K562 (cell line): ENCODE measurements around the gene TTC27. TPM values are rescaled to one million over a fixed set of nuclear protein-coding genes. Genes with fewer than 3 reads are reported as not detected.

Experiments used
- ATAC-seq: fragments of 200-7000 bp; cut with Tn5 transposase; 3 replicates; pipeline ENCODE4 v1.9.1; 2020; ENCODE audit warnings: moderate library complexity
- BruUV-seq: library from RNA; stranded (reverse); fragments of 400-500 nt; replicated peaks from 2 replicates; lab custom pipeline; 2021; lab: Mats Ljungman, UMichigan
- CTCF ChIA-PET: fragments of 300-600 bp; formaldehyde crosslinking; extraction: SDS; loops from one replicate; lab custom pipeline; 2021; ENCODE audit warnings: low intra/inter-chr PET ratio; lab: Yijun Ruan, JAX
- POLR2A ChIA-PET: fragments of 300-600, 350-650 bp; sonication (Branson Sonifier 250); formaldehyde crosslinking; extraction: SDS; loops from one replicate; lab custom pipeline; 2021; ENCODE audit warnings: antibody characterized with exemption, inconsistent platforms; lab: Yijun Ruan, JAX
- DNase-seq, 4 experiments: peaks; one replicate each; pipeline versions ENCODE4 v3.0.0 to v3.0.0-alpha.2; 2011 to 2018; ENCODE audit warnings: low spot score in 3 of 4, mixed read lengths in 3 of 4; ENCODE audit errors: extremely low read depth in 1 of 4
- FAIRE-seq: peaks from 2 replicates; lab custom pipeline; 2011; peaks lifted over from hg19 to GRCh38; lab: Jason Lieb, UNC
- H2AFZ ChIP-seq: 2 replicates; pipeline ENCODE4 v1.6.0; 2011; ENCODE audit warnings: low read depth, low read length, control low read depth, inconsistent platforms
- H3K27ac ChIP-seq: fragments of 200-600 bp; 3 replicates; pipeline ENCODE4 v1.8.0; 2011; ENCODE audit warnings: low read depth, mild to moderate bottlenecking, control low read depth, inconsistent platforms, low read length, moderate library complexity, mixed read lengths; ENCODE audit errors: extremely low read depth
- H3K27me3 ChIP-seq, 2 experiments: fragments of 300-600 bp in 1 of 2; 2 replicates in 1 of 2; 3 replicates in 1 of 2; pipeline versions ENCODE4 v1.6.0 to v1.8.0; 2011; ENCODE audit warnings: inconsistent platforms in 2 of 2, low read length in 2 of 2, mild to moderate bottlenecking in 1 of 2, mixed read lengths in 1 of 2, moderate library complexity in 1 of 2; ENCODE audit not compliant: control insufficient read depth in 2 of 2, insufficient read depth in 2 of 2
- H3K36me3 ChIP-seq: fragments of 300-600 bp; 3 replicates; pipeline ENCODE4 v1.8.0; 2011; ENCODE audit warnings: mild to moderate bottlenecking, low read length, inconsistent platforms; ENCODE audit not compliant: control insufficient read depth, insufficient read depth
- H3K4me1 ChIP-seq, 2 experiments: fragments of 200-600 bp in 1 of 2; replicated peaks in 1 of 2; 2 replicates in 1 of 2; 3 replicates in 1 of 2; pipeline versions ENCODE4 v1.5.1 to v1.8.0; 2011; ENCODE audit warnings: inconsistent platforms in 2 of 2, low read length in 2 of 2, mild to moderate bottlenecking in 1 of 2, mixed read lengths in 1 of 2, moderate library complexity in 1 of 2; ENCODE audit not compliant: control insufficient read depth in 2 of 2, insufficient read depth in 2 of 2
- H3K4me2 ChIP-seq: 2 replicates; pipeline ENCODE4 v1.6.1; 2011; ENCODE audit warnings: low read length, control low read depth, inconsistent platforms, mixed read lengths; ENCODE audit not compliant: insufficient read depth
- H3K4me3 ChIP-seq: fragments of 200-600 bp; sonication (generic), shearing (Covaris generic); 2 replicates; pipeline ENCODE4 v1.5.1; 2016; ENCODE audit warnings: control low read depth, inconsistent platforms
- H3K79me2 ChIP-seq: fragments of 200-600 bp; 3 replicates; pipeline ENCODE4 v1.8.0; 2011; ENCODE audit warnings: low read length, inconsistent platforms; ENCODE audit not compliant: control insufficient read depth, insufficient read depth
- H3K9ac ChIP-seq, 2 experiments: 2 replicates each; pipeline versions ENCODE4 v1.6.0 to v1.6.1; 2011; ENCODE audit warnings: low read depth in 2 of 2, low read length in 2 of 2, control low read depth in 1 of 2, inconsistent platforms in 1 of 2, mild to moderate bottlenecking in 1 of 2, mixed read lengths in 1 of 2; ENCODE audit not compliant: insufficient read depth in 1 of 2
- H3K9me1 ChIP-seq: one replicate; pipeline ENCODE4 v1.6.0; 2011; ENCODE audit warnings: inconsistent platforms, mild to moderate bottlenecking, low read length, moderate library complexity; ENCODE audit not compliant: control insufficient read depth, insufficient read depth
- H3K9me3 ChIP-seq: replicated peaks from 2 replicates; pipeline ENCODE4 v1.5.1; 2011; ENCODE audit warnings: low read depth, low read length, inconsistent platforms; ENCODE audit not compliant: control insufficient read depth, insufficient read depth
- H4K20me1 ChIP-seq: replicated peaks from 2 replicates; pipeline ENCODE4 v1.6.1; 2011; ENCODE audit warnings: low read length, inconsistent platforms, mixed read lengths; ENCODE audit not compliant: control insufficient read depth, insufficient read depth
- GTF2E2 ChIP-seq: fragments of 200-800 bp; sonication (Bioruptor generic); IDR thresholded peaks from 2 replicates; pipeline ENCODE4 v1.6.1; 2016; ENCODE audit warnings: missing genetic modification characterization, missing compliant biosample characterization
- MEIS2 ChIP-seq: fragments of 450-650 bp; IDR thresholded peaks from 2 replicates; pipeline ENCODE4 v1.6.1; 2014; ENCODE audit warnings: mild to moderate bottlenecking; ENCODE audit not compliant: partially characterized antibody
- WGBS: fragments of 100-300 bp; shearing (Covaris generic); methylation state at CpG from one replicate; pipeline ENCODE4 v1.1.6; 2016; ENCODE audit warnings: low coverage, mixed read lengths; ENCODE audit not compliant: insufficient coverage; ENCODE audit errors: missing lambda C conversion rate; 5-methylcytosine and 5-hydroxymethylcytosine counted together
- in situ Hi-C: fragments of 300-500 bp; cut with MboI; formaldehyde crosslinking; loops from 4 replicates; pipeline ENCODE4 v1.15.0; 2018; ENCODE audit warnings: inconsistent platforms, mixed read lengths
- intact Hi-C: fragments of 100-400 bp; cut with micrococcal nuclease; formaldehyde crosslinking; loops from 2 replicates; pipeline ENCODE4 v1.14.2; 2022
- polyA plus RNA-seq, 8 experiments: library from polyadenylated mRNA; depleted of rRNA in 4 of 8; stranded (reverse) in 5 of 8; unstranded in 3 of 8; fragments of >200 nt; fragmentation: Nextera tagmentation in 2 of 8; fragmentation: Illumina TruSeq in 1 of 8; extraction: Ambion mirVana in 2 of 8; extraction: Trizol in 1 of 8; gene quantifications; 2 replicates each; pipeline versions ENCODE4 v1.2.1 to v1.2.3, GENCODE V29; 2011 to 2014; ENCODE audit warnings: inconsistent platforms in 1 of 8, missing spikeins in 1 of 8
- total RNA-seq, 7 experiments: library from RNA; depleted of rRNA in 6 of 7; stranded (reverse); fragments of >200 nt in 6 of 7; fragmentation: Illumina TruSeq in 2 of 7; extraction: Trizol in 2 of 7; gene quantifications; 2 replicates each; pipeline versions ENCODE4 v1.2.1 to v1.2.3, GENCODE V29; 2011 to 2021; ENCODE audit warnings: low replicate concordance in 1 of 7
- TF ChIP-seq, protein P1 (sequence below): fragments of 450-650 bp; IDR thresholded peaks from 2 replicates; pipeline ENCODE4 v1.6.1; 2016
- TF ChIP-seq, protein P2 (sequence below), 2 experiments: IDR thresholded peaks in 1 of 2; conservative IDR thresholded peaks in 1 of 2; 2 replicates each; pipeline ENCODE4 v1.6.1; 2016; ENCODE audit warnings: low read depth in 2 of 2, mild to moderate bottlenecking in 1 of 2, missing compliant biosample characterization in 1 of 2, missing genetic modification characterization in 1 of 2, moderate library complexity in 1 of 2
- TF ChIP-seq, protein P3 (sequence below): IDR thresholded peaks from 3 replicates; pipeline ENCODE4 v1.6.1; 2011; ENCODE audit warnings: borderline replicate concordance, mild to moderate bottlenecking; ENCODE audit not compliant: insufficient read length, insufficient read depth

Gene TTC27
- total and polyA plus RNA-seq, 9 of the 15 experiments (the other 6 are each of a cell fraction or from before 2014, with no cell fraction given) = 44.3 to 93.4 (median 57.3) TPM

DNA sequence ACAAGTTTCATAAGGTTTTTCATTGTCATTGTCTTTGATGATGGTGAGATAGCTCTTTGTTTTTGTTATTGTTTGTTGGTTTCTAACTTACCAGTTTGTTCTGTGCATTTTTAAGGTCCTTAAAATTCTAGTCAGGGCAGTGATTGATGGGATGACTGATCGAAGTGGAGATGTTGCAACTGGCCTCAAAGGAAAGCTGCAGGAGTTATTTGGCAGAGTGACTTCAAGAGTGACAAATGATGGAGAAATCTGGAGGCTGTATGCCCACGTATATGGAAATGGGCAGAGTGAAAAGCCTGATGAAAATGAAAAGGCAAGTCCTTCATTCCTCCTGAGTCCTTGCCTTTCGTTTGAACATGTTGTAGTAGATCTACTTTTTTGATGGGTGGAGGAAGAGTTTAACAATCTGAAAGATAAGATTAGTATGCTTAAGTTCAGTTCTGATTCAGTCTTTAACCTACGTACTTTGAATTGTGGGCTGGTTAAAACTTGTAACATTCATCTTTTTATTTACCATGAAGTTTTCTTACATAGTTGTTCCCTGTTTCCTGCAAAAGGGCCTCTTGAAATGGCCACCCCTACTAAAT lies 183.2 kb downstream of the TTC27 start:
- no peak overlapping the region for H3K4me3 ChIP-seq
- in situ Hi-C loops = no loop called here
- H3K9ac ChIP-seq = no peak overlapping the region
- no peak for DNase-seq
- no peaks in the 10 kb centered on the region for H3K79me2 ChIP-seq
- H3K9me3 ChIP-seq = no peaks in the 10 kb centered on the region; the same call in 1 of the 2 replicates
- TF ChIP-seq MEIS2 = peak; percentile 39
- no peak for TF ChIP-seq GTF2E2 (tag)
- TF ChIP-seq, protein P1, sequence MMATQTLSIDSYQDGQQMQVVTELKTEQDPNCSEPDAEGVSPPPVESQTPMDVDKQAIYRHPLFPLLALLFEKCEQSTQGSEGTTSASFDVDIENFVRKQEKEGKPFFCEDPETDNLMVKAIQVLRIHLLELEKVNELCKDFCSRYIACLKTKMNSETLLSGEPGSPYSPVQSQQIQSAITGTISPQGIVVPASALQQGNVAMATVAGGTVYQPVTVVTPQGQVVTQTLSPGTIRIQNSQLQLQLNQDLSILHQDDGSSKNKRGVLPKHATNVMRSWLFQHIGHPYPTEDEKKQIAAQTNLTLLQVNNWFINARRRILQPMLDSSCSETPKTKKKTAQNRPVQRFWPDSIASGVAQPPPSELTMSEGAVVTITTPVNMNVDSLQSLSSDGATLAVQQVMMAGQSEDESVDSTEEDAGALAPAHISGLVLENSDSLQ = 0 out of 2 replicates have a peak, but pooled peaks have one; percentile 23
- TF ChIP-seq, protein P2, sequence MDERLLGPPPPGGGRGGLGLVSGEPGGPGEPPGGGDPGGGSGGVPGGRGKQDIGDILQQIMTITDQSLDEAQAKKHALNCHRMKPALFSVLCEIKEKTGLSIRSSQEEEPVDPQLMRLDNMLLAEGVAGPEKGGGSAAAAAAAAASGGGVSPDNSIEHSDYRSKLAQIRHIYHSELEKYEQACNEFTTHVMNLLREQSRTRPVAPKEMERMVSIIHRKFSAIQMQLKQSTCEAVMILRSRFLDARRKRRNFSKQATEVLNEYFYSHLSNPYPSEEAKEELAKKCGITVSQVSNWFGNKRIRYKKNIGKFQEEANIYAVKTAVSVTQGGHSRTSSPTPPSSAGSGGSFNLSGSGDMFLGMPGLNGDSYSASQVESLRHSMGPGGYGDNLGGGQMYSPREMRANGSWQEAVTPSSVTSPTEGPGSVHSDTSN (CRISPR knock-in tag; IDR thresholded peaks at IDR 0.05; ENCODE audit: low read depth) = no peak
- TF ChIP-seq, protein P2 (tag; conservative IDR thresholded peaks at IDR 0.05; ENCODE audit: low read depth) = peak; percentile 68
- TF ChIP-seq, protein P3, sequence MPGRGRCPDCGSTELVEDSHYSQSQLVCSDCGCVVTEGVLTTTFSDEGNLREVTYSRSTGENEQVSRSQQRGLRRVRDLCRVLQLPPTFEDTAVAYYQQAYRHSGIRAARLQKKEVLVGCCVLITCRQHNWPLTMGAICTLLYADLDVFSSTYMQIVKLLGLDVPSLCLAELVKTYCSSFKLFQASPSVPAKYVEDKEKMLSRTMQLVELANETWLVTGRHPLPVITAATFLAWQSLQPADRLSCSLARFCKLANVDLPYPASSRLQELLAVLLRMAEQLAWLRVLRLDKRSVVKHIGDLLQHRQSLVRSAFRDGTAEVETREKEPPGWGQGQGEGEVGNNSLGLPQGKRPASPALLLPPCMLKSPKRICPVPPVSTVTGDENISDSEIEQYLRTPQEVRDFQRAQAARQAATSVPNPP = no peak
- H2AFZ ChIP-seq = no peak overlapping the region
- H3K4me1 ChIP-seq = no peaks in the 10 kb centered on the region
- H3K36me3 ChIP-seq = peaks cover 39% of the 10 kb centered on the region; the same call in 2 of the 3 replicates
- ChIA-PET CTCF (no interaction called here), POLR2A (no interaction called here)
- BruUV-seq = no TSS peak
- no peaks in the 10 kb centered on the region for H3K27me3 ChIP-seq
- no peak for FAIRE-seq
- no peak overlapping the region for H3K27ac ChIP-seq
- H3K4me2 ChIP-seq = no peak overlapping the region
- H4K20me1 ChIP-seq = no peaks in the 10 kb centered on the region
- intact Hi-C loops = no loop called here
- WGBS = 58% methylated on average over 4 of the region's 4 CpGs
- H3K9me1 ChIP-seq = no peaks in the 10 kb centered on the region
- ATAC-seq = no peak
